Parathyroid adenoma (tissue), 2 donors: ENCODE results near the gene BYSL.

Source experiments
- H2AFZ ChIP-seq: fragments of 300-600 bp; sonication (generic); one replicate; pipeline ENCODE4 v1.7.0; 2017; ENCODE audit warnings: antibody characterized with exemption, mild to moderate bottlenecking
- H3K27ac ChIP-seq: fragments of 300-600 bp; sonication (generic); one replicate; pipeline ENCODE4 v1.7.0; 2017
- H3K27me3 ChIP-seq: fragments of 300-600 bp; sonication (generic); one replicate; pipeline ENCODE4 v1.7.0; 2017; ENCODE audit warnings: low read length; ENCODE audit not compliant: control insufficient read depth, insufficient read depth
- H3K36me3 ChIP-seq: fragments of 300-600 bp; sonication (generic); one replicate; pipeline ENCODE4 v1.7.0; 2017; ENCODE audit warnings: low read length; ENCODE audit not compliant: control insufficient read depth, insufficient read depth
- H3K4me1 ChIP-seq: fragments of 300-600 bp; sonication (generic); one replicate; pipeline ENCODE4 v1.7.0; 2017; ENCODE audit warnings: control low read depth
- H3K4me2 ChIP-seq: fragments of 300-600 bp; sonication (generic); one replicate; pipeline ENCODE4 v1.7.0; 2017; ENCODE audit warnings: low read length
- H3K4me3 ChIP-seq: fragments of 300-600 bp; sonication (generic); one replicate; pipeline ENCODE4 v1.7.0; 2017; ENCODE audit warnings: low read depth, low read length
- H3K79me2 ChIP-seq: fragments of 300-600 bp; sonication (generic); one replicate; pipeline ENCODE4 v1.7.0; 2017; ENCODE audit warnings: control low read depth
- H3K9ac ChIP-seq: fragments of 300-600 bp; sonication (generic); one replicate; pipeline ENCODE4 v1.7.0; 2017; ENCODE audit warnings: mild to moderate bottlenecking
- H3K9me3 ChIP-seq: fragments of 300-600 bp; sonication (generic); one replicate; pipeline ENCODE4 v1.7.0; 2017; ENCODE audit warnings: low read length; ENCODE audit not compliant: control insufficient read depth
- TF ChIP-seq, protein P1 (sequence below): fragments of 300-600 bp; sonication (generic); IDR thresholded peaks from one replicate; pipeline ENCODE4 v1.7.0; 2017; ENCODE audit warnings: antibody characterized with exemption, mild to moderate bottlenecking
- donor health status: primary hyperparathyroidism.

Gene BYSL

DNA sequence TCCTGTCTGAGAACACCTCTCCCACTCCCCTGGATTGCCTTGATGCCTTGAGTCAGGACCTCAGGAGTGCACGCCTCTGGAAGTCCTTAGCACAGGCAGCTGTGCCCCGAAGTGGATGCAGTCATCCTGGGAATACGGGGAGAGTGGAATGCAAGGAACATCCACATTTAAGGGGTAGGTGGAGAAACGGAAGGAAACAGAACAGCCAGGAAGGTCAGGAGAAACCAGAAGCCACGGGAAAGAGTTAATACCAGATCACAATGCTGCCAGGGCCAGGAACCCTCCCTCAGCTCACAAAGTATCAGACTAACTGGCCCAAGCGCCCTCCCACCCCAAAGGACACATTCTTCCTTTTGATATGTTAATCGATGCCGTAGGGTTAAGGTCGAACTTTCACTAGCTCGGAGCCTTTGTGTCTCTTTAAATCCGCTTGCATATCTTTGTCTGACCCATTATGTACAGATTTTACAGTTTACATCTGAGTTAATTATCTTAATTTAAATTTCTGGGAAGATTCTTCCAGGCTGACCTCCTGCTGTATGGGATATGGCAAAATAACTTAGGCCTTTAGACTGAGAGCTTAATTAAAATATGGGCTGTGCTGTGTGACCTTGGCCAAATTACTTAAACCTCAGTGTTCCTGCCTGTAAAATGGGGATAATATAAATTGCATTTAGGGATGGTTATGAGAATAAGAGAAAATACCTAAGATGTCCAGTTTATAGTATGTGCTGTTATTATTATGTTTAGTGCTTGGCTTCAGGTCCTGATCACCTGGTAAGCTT lies 44.3 kb downstream of the BYSL start:
- no peak overlapping the region for H3K9ac ChIP-seq
- no peak overlapping the region for H3K27ac ChIP-seq
- no peaks in the 10 kb centered on the region for H3K27me3 ChIP-seq
- no peaks in the 10 kb centered on the region for H3K79me2 ChIP-seq
- H3K4me2 ChIP-seq = no peak overlapping the region
- no peaks in the 10 kb centered on the region for H3K36me3 ChIP-seq
- no peaks in the 10 kb centered on the region for H3K9me3 ChIP-seq
- peaks cover 3% of the 10 kb centered on the region for H3K4me1 ChIP-seq
- TF ChIP-seq, protein P1, sequence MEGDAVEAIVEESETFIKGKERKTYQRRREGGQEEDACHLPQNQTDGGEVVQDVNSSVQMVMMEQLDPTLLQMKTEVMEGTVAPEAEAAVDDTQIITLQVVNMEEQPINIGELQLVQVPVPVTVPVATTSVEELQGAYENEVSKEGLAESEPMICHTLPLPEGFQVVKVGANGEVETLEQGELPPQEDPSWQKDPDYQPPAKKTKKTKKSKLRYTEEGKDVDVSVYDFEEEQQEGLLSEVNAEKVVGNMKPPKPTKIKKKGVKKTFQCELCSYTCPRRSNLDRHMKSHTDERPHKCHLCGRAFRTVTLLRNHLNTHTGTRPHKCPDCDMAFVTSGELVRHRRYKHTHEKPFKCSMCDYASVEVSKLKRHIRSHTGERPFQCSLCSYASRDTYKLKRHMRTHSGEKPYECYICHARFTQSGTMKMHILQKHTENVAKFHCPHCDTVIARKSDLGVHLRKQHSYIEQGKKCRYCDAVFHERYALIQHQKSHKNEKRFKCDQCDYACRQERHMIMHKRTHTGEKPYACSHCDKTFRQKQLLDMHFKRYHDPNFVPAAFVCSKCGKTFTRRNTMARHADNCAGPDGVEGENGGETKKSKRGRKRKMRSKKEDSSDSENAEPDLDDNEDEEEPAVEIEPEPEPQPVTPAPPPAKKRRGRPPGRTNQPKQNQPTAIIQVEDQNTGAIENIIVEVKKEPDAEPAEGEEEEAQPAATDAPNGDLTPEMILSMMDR = no peak
- no peak overlapping the region for H2AFZ ChIP-seq
- H3K4me3 ChIP-seq = no peak overlapping the region

DNA sequence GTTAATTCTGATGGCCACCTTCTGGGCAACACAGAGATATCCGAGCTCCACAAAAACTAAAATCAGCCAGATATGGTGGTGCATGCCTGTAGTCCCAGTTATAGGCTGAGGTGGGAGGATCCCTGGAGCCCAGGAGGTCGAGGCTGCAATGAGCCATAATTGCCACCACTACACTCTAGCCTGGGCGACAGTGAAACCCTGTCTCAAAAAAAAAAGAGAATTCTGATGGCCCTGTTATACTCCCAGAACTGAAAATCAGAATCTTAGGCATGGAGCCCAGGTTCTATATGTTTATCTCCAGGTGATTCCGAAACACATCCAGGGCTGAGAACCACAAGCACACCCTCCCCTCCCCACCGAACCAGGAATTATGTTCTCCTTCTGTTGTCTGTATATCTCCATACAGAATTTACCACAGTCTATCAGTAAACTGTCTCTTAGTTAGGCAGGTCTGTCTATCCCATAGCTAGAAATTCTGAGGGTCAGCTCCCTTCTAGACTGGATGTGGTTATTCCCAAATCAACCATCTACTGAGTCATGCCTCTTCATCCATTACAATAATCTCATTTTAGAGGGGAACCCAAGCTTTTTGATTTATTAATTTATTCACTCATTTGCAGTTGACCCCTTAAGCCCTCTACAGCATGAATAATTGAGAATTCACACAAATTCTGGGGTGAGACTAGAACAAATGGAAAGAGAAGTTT lies 45.1 kb downstream of the BYSL start:
- Histone ChIP-seq H3K9me3 (no peaks in the 10 kb centered on the region), H3K9ac (no peak overlapping the region), H3K27me3 (no peaks in the 10 kb centered on the region), H3K79me2 (no peaks in the 10 kb centered on the region), H3K36me3 (no peaks in the 10 kb centered on the region), H3K4me2 (no peak overlapping the region), H3K4me3 (no peak overlapping the region), H3K4me1 (peaks cover 3% of the 10 kb centered on the region), H2AFZ (no peak overlapping the region), H3K27ac (no peak overlapping the region)
- TF ChIP-seq, protein P1 = no peak

DNA sequence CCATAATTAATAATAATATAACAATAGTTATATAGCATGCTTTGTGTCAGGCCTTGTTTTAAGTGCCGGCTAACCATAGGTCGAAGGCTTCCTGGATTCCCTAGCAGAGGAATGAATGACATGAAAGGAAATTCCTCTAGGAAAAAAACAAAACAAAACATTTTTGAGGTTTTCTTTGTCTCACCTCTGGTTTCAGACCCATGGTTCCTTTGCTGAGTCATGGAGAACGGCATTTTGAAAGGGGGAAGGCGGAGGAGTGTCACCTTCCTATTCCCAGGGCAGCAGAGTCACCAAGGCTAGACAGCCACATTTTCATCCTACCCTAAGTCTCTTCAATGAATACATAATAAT lies 45.6 kb downstream of the BYSL start:
- H3K4me1 ChIP-seq = peaks cover 3% of the 10 kb centered on the region
- no peak overlapping the region for H3K9ac ChIP-seq
- no peaks in the 10 kb centered on the region for H3K36me3 ChIP-seq
- H3K27ac ChIP-seq = no peak overlapping the region
- no peak overlapping the region for H2AFZ ChIP-seq
- H3K9me3 ChIP-seq = no peaks in the 10 kb centered on the region
- no peaks in the 10 kb centered on the region for H3K79me2 ChIP-seq
- no peak overlapping the region for H3K4me3 ChIP-seq
- TF ChIP-seq, protein P1 = no peak
- no peaks in the 10 kb centered on the region for H3K27me3 ChIP-seq
- H3K4me2 ChIP-seq = no peak overlapping the region

DNA sequence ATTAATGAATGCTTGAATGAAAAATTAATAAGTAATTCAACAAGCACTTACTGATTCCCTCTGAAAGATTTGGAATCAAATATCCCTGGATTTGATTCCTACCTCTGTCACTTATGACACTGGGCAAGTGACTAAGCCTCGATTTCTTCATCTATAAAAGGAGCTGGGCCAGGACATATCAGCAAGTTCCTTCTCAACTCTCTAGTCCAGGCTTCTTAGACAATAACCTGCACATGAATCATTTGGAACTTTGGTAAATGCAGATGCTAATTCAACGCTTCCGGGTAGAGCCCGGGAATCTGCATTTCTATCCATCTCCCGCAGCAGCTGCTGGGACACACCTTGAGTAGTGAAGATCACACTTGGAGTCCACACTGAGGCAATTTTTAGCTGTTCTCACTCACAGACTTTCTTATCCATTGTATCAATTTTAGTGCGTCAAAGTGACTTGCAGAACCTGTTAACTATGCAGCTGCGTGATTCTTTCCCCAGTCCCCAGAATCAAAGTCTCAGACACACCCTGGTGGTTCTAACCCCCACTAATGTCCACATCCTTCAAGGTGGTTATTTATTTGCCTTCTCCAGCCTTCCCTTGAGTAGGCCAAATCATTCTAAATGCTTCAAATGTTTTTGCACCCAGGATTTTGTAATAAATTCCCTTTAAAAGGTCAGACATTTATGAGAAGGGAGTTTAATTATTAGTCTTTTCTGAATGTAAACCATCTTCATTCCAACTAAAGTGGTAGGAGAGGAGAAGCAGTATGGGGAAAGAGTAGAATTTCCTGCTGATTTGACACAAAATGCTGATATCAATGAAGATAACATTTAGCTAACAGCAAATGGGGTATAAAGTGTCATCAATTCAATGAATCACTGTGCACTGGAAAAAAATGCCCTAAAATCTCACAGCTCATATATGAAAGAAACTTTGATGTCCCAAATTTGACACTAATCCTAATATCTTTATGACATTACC lies 46.3 kb downstream of the BYSL start:
- H2AFZ ChIP-seq = no peak overlapping the region
- H3K79me2 ChIP-seq = no peaks in the 10 kb centered on the region
- H3K36me3 ChIP-seq = no peaks in the 10 kb centered on the region
- no peak overlapping the region for H3K9ac ChIP-seq
- peaks cover 3% of the 10 kb centered on the region for H3K4me1 ChIP-seq
- H3K27ac ChIP-seq = no peak overlapping the region
- TF ChIP-seq, protein P1 = no peak
- H3K4me3 ChIP-seq = no peak overlapping the region
- H3K4me2 ChIP-seq = no peak overlapping the region
- H3K27me3 ChIP-seq = no peaks in the 10 kb centered on the region
- H3K9me3 ChIP-seq = no peaks in the 10 kb centered on the region
